Measurements from ENCODE around the gene RIOK3. TPM values are rescaled to one million over a fixed set of nuclear protein-coding genes. Genes with fewer than 3 reads are reported as not detected.
A peak's percentile ranks its signal among the peaks of the same experiment; 100 is the strongest.

Gene RIOK3, protein sequence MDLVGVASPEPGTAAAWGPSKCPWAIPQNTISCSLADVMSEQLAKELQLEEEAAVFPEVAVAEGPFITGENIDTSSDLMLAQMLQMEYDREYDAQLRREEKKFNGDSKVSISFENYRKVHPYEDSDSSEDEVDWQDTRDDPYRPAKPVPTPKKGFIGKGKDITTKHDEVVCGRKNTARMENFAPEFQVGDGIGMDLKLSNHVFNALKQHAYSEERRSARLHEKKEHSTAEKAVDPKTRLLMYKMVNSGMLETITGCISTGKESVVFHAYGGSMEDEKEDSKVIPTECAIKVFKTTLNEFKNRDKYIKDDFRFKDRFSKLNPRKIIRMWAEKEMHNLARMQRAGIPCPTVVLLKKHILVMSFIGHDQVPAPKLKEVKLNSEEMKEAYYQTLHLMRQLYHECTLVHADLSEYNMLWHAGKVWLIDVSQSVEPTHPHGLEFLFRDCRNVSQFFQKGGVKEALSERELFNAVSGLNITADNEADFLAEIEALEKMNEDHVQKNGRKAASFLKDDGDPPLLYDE
- 64.1 TPM for total RNA-seq
- long read RNA-seq, full-length matches to known transcripts = 64 of 92 reads
- long read RNA-seq, partial matches to known transcripts = 7 of 92 reads
- long read RNA-seq, other reads (novel, unspliced or antisense) = 21 of 92 reads

DNA sequence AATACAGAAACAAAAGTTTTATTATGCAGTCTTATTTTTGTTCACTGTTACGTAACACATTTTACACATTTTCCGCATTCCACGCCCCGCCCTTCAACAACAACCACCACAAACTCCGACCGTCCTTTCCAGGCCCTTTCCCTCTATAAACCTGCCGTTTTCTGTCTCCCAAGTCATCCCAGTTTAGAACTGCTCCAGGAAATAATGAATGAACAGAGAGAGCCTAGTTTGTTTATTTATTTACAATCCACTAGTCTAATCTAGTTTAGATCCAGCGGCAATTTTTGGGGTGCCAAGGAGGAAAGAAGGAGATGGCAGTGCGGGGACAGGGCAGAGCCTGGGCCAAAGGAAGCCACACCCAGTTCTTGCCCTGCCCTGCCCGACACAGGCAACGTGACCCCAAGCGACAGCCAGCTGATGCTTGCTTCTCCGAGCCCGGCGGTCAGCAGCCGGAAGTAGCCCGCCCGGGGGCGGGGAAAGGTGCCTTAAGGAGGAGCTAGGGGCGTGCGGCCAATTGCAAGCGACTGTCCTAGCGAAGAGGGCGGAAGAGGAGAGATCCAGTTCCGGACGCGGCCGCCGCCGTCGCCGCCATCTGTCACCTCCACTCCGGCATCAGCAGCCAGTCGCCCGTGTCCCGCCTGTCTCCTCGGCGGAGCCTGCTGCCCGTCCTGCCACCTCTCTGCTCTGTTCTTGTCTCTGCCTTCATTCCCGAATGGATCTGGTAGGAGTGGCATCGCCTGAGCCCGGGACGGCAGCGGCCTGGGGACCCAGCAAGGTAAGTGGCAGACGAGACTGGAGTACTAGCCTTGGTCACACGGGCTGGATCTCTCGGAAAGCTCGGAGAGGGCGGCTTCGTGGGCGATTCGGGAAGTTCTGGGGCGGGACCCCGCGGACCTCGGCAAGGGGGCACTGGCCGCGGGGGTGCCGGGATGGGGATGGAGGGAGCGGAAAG lies at the start of gene RIOK3:
Gene RIOK3 (plus strand): TSS at position 560 of the 952 bp plus-strand sequence. CDS start 153 bp downstream, at position 713.
- H3K36me3 ChIP-seq = no peaks in the 10 kb centered on the region
- ATAC-seq = peak; percentile 99
- DNase-seq = peak; percentile 99
- peak within 1 kb of the TSS; percentile 92 for H3K4me3 ChIP-seq
- peaks cover 47% of the 10 kb centered on the region for H3K4me1 ChIP-seq
- intact Hi-C loops (cut with DNase I) = no loop called here
- peak within 1 kb of the TSS; percentile 95 for H3K27ac ChIP-seq
- no peaks in the 10 kb centered on the region for H3K27me3 ChIP-seq (ENCODE audit: low read depth)
- H3K9me3 ChIP-seq = no peaks in the 10 kb centered on the region
- TF ChIP-seq, protein P1, sequence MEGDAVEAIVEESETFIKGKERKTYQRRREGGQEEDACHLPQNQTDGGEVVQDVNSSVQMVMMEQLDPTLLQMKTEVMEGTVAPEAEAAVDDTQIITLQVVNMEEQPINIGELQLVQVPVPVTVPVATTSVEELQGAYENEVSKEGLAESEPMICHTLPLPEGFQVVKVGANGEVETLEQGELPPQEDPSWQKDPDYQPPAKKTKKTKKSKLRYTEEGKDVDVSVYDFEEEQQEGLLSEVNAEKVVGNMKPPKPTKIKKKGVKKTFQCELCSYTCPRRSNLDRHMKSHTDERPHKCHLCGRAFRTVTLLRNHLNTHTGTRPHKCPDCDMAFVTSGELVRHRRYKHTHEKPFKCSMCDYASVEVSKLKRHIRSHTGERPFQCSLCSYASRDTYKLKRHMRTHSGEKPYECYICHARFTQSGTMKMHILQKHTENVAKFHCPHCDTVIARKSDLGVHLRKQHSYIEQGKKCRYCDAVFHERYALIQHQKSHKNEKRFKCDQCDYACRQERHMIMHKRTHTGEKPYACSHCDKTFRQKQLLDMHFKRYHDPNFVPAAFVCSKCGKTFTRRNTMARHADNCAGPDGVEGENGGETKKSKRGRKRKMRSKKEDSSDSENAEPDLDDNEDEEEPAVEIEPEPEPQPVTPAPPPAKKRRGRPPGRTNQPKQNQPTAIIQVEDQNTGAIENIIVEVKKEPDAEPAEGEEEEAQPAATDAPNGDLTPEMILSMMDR (IDR thresholded peaks at IDR 0.05) = no peak

DNA sequence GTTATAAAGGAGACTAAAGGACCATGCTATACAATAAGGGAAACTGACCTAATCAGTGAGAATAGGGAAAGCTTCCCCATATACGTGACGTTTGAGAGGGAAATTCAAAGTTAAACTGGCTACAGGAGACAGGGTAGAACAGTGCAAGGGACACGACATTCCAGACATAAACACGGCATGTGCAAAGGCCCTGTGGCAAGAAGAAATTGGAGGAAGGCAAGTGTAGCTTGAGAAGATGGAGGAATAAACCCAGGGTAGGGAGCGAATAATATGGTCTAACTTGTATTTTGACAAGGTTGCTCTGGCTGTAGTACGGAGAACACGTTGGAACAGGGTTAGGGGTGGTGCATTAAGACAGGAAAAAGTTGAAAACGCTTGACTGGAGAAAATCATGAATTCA lies 49.8 kb upstream of the RIOK3 start:
- DNase-seq (no peak), ATAC-seq (no peak)
- Histone ChIP-seq H3K27ac (no peak overlapping the region), H3K9me3 (no peaks in the 10 kb centered on the region), H3K4me3 (no peak overlapping the region), H3K27me3 (ENCODE audit: low read depth) (no peaks in the 10 kb centered on the region), H3K36me3 (no peaks in the 10 kb centered on the region), H3K4me1 (peaks cover 10% of the 10 kb centered on the region)
- TF ChIP-seq, protein P1 (IDR thresholded peaks at IDR 0.05) = no peak
- intact Hi-C loops (cut with DNase I) = no loop called here

DNA sequence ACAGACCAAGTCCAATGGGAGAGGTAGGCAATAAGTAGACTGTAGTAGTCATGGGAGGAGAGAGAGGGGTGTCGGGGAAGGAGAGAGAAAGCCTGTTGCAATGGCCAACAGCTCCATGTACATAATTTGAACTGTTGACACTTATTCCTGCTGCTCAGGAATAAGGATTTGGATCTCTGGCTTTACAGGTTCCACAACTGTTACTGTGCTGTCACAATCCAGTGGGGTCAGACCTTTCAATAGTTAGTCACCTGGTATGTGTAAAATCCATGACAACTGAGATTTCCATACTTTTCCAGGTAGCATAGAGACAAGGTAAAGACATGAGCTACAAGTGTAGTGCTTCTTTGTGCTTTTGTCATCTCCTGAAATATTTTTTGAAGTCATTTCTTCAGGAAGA lies 47.5 kb upstream of the RIOK3 start:
- Histone ChIP-seq H3K4me1 (peaks cover 10% of the 10 kb centered on the region), H3K36me3 (no peaks in the 10 kb centered on the region), H3K9me3 (no peaks in the 10 kb centered on the region), H3K4me3 (no peak overlapping the region), H3K27me3 (ENCODE audit: low read depth) (no peaks in the 10 kb centered on the region), H3K27ac (no peak overlapping the region)
- intact Hi-C loops (cut with DNase I) = no loop called here
- DNase-seq = no peak
- TF ChIP-seq, protein P1 (IDR thresholded peaks at IDR 0.05) = no peak
- ATAC-seq = no peak

DNA sequence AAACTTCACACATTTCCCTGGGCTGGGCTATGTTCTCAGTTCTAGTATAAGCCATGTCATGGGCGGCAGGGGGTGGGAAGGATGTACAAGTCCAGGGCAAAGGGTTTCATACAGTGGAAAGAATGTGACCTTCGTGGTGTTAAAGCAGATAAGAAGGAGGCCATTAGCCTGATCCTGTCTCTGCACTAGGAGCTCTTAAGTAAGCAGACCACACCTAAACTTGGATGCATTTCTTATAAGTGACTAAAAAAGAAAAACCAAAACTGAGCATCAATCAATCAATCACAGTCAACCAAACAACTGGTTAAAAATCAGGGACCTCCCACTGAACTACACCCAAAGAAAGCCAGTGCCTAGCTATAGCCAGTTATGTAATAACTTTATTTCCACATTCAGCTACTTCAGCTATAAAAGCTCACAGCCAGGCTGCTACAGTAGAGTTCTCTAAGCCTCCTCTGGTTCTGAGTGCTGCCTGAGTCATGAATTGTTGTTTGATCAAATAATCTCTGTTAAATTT lies 46.8 kb upstream of the RIOK3 start:
- Histone ChIP-seq H3K4me3 (no peak overlapping the region), H3K36me3 (no peaks in the 10 kb centered on the region), H3K27ac (no peak overlapping the region), H3K27me3 (ENCODE audit: low read depth) (no peaks in the 10 kb centered on the region), H3K9me3 (no peaks in the 10 kb centered on the region), H3K4me1 (peaks cover 7% of the 10 kb centered on the region)
- intact Hi-C loops (cut with DNase I) = no loop called here
- TF ChIP-seq, protein P1 (IDR thresholded peaks at IDR 0.05) = no peak
- DNase-seq (no peak), ATAC-seq (peak in 1 of 2 donors; percentile 66)

DNA sequence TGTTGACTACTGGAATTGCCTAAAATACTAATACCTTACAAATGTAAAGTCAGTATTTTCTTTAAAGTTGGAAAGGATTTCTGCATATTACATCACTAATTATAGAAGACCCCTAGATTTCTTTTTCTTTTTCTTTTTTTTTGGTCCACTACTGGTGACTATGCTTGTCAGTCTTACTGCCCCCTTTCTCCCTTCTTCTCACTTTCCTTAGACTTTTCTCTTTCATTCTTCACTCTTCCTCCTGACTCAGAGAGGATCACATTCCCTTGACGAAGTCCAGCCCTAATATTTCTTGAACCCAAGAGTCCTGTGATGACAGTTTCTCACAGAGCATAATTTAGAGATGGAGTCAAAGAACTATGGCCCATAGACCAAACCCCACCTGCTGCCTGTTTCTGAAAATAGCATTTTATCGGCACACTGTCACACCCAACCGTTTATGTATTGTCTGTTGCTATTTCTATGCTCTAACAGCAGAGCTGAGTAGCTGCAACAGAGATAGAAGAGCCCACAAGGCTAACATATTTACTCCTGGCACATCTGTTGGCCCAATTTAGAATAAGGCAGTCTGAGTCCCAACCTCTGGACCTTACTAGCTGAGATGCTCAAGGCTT lies 40.6 kb upstream of the RIOK3 start:
- no peak for ATAC-seq
- no peaks in the 10 kb centered on the region for H3K9me3 ChIP-seq
- TF ChIP-seq, protein P1 (IDR thresholded peaks at IDR 0.05) = no peak
- H3K27me3 ChIP-seq (ENCODE audit: low read depth) = no peaks in the 10 kb centered on the region
- H3K36me3 ChIP-seq = no peaks in the 10 kb centered on the region
- no peak overlapping the region for H3K4me3 ChIP-seq
- no peak for DNase-seq
- no peak overlapping the region for H3K27ac ChIP-seq
- intact Hi-C loops (cut with DNase I) = no loop called here
- H3K4me1 ChIP-seq = no peaks in the 10 kb centered on the region

Measured in lower lobe of right lung (tissue), 2 donors.